HepG2 (cell line): ENCODE data around the gene STAT4. TPM values are rescaled to one million over a fixed set of nuclear protein-coding genes. Genes with fewer than 3 reads are reported as not detected.

Experiments used
- ATAC-seq: fragments of 200-7000 bp; cut with Tn5 transposase; 3 replicates; pipeline ENCODE4 v1.9.1; 2020; ENCODE audit warnings: mild to moderate bottlenecking, moderate library complexity
- BruUV-seq: library from RNA; stranded (reverse); fragments of 400-500 nt; replicated peaks from 2 replicates; lab custom pipeline; 2021; lab: Mats Ljungman, UMichigan
- CTCF ChIA-PET: fragments of 300-600 bp; formaldehyde crosslinking; extraction: SDS; loops from one replicate; lab custom pipeline; 2021; ENCODE audit warnings: low total read pairs, inconsistent platforms, low intra/inter-chr PET ratio; lab: Yijun Ruan, JAX
- POLR2A ChIA-PET: fragments of 350-600 bp; sonication (Branson Sonifier 250); formaldehyde crosslinking; loops from one replicate; lab custom pipeline; 2020; ENCODE audit warnings: antibody characterized with exemption, inconsistent platforms; lab: Yijun Ruan, JAX
- DNase-seq: peaks from one replicate; pipeline ENCODE4 v3.0.0-alpha.2; 2015; ENCODE audit warnings: low spot score
- FAIRE-seq: peaks from 3 replicates; lab custom pipeline; 2011; peaks lifted over from hg19 to GRCh38; lab: Jason Lieb, UNC
- H2AFZ ChIP-seq: one replicate; pipeline ENCODE4 v1.6.1; 2011; ENCODE audit warnings: low read length, inconsistent platforms
- H3K27ac ChIP-seq: fragments of 300-600 bp; 3 replicates; pipeline ENCODE4 v1.8.0; 2011; ENCODE audit warnings: mixed run types, mild to moderate bottlenecking, mixed read lengths, low read length, inconsistent platforms; ENCODE audit not compliant: insufficient read depth; ENCODE audit errors: extremely low read length
- H3K27me3 ChIP-seq, 2 experiments: fragments of 200-600 bp in 1 of 2; 2 replicates in 1 of 2; 3 replicates in 1 of 2; pipeline versions ENCODE4 v1.6.0 to v1.8.0; 2011; ENCODE audit warnings: low read length in 2 of 2, mild to moderate bottlenecking in 2 of 2, moderate library complexity in 2 of 2, inconsistent platforms in 1 of 2; ENCODE audit not compliant: insufficient read depth in 2 of 2, control insufficient read depth in 1 of 2
- H3K36me3 ChIP-seq, 2 experiments: fragments of 200-600 bp in 1 of 2; replicated peaks in 1 of 2; 2 replicates in 1 of 2; 3 replicates in 1 of 2; pipeline versions ENCODE4 v1.5.1 to v1.8.0; 2011; ENCODE audit warnings: low read length in 2 of 2, inconsistent platforms in 1 of 2; ENCODE audit not compliant: insufficient read depth in 2 of 2, control insufficient read depth in 1 of 2
- H3K4me1 ChIP-seq: 2 replicates; pipeline ENCODE4 v1.5.1; 2012; ENCODE audit warnings: low read length, inconsistent platforms; ENCODE audit not compliant: insufficient read depth
- H3K4me2 ChIP-seq: 2 replicates; pipeline ENCODE4 v1.6.0; 2011; ENCODE audit warnings: low read depth, low read length, inconsistent platforms
- H3K4me3 ChIP-seq, 3 experiments: fragments of 200-600 bp in 1 of 3; sonication (generic), shearing (Covaris generic) in 1 of 3; replicated peaks in 1 of 3; 2 replicates each; pipeline ENCODE4 v1.5.1; 2011 to 2016; ENCODE audit warnings: low read length in 3 of 3, inconsistent platforms in 2 of 3, low read depth in 2 of 3, mild to moderate bottlenecking in 2 of 3, control low read depth in 1 of 3, mixed read lengths in 1 of 3; ENCODE audit not compliant: insufficient read depth in 1 of 3
- H3K79me2 ChIP-seq: one replicate; pipeline ENCODE4 v1.6.1; 2011; ENCODE audit warnings: low read length, inconsistent platforms; ENCODE audit not compliant: insufficient read depth
- H3K9ac ChIP-seq: 2 replicates; pipeline ENCODE4 v1.6.0; 2011; ENCODE audit warnings: mild to moderate bottlenecking, low read depth, low read length, inconsistent platforms; ENCODE audit not compliant: insufficient read depth
- H3K9me3 ChIP-seq: 2 replicates; pipeline ENCODE4 v1.5.1; 2012; ENCODE audit warnings: mild to moderate bottlenecking, low read length
- H4K20me1 ChIP-seq: 2 replicates; pipeline ENCODE4 v1.6.0; 2011; ENCODE audit warnings: inconsistent platforms, mild to moderate bottlenecking, low read length, moderate library complexity; ENCODE audit not compliant: insufficient read depth
- BCL6 ChIP-seq: IDR thresholded peaks from 2 replicates; pipeline ENCODE4 v1.6.1; 2016; ENCODE audit warnings: missing genetic modification reagents, missing compliant biosample characterization
- ESRRA ChIP-seq: sonication (generic); formaldehyde crosslinking; IDR thresholded peaks from 2 replicates; pipeline ENCODE4 v1.5.1; 2020; ENCODE audit warnings: mild to moderate bottlenecking, low read depth, missing genetic modification reagents
- FOXA1 ChIP-seq, 2 experiments: fragments of 450-650 bp in 1 of 2; sonication (generic) in 1 of 2; formaldehyde crosslinking in 1 of 2; IDR thresholded peaks; 2 replicates each; pipeline versions ENCODE4 v1.4.0 to v1.6.1; 2016 to 2020; ENCODE audit warnings: missing genetic modification reagents in 1 of 2
- HDAC2 ChIP-seq: sonication (generic); formaldehyde crosslinking; IDR thresholded peaks from 2 replicates; pipeline ENCODE4 v1.4.0; 2020; ENCODE audit warnings: missing genetic modification reagents
- HMGXB4 ChIP-seq, 2 experiments: sonication (generic) in 1 of 2; formaldehyde crosslinking in 1 of 2; IDR thresholded peaks; 2 replicates each; pipeline versions ENCODE4 v1.4.0 to v1.6.1; 2018 to 2020; ENCODE audit warnings: missing genetic modification reagents in 2 of 2, borderline replicate concordance in 1 of 2, low read depth in 1 of 2, mild to moderate bottlenecking in 1 of 2, missing biosample characterization in 1 of 2
- PBX2 ChIP-seq: IDR thresholded peaks from 2 replicates; pipeline ENCODE4 v1.6.1; 2016; ENCODE audit warnings: control low read depth
- ZNF281 ChIP-seq: sonication (generic); formaldehyde crosslinking; IDR thresholded peaks from 2 replicates; pipeline ENCODE4 v1.4.0; 2020; ENCODE audit warnings: missing genetic modification reagents, borderline replicate concordance
- ZNF333 ChIP-seq: sonication (generic); formaldehyde crosslinking; IDR thresholded peaks from 2 replicates; pipeline ENCODE4 v1.4.0; 2020; ENCODE audit warnings: mild to moderate bottlenecking, missing genetic modification reagents, borderline replicate concordance
- ZNF557 ChIP-seq: sonication (generic); formaldehyde crosslinking; IDR thresholded peaks from 2 replicates; pipeline ENCODE4 v1.4.0; 2020; ENCODE audit warnings: missing genetic modification reagents
- ZNF562 ChIP-seq: sonication (generic); formaldehyde crosslinking; IDR thresholded peaks from 2 replicates; pipeline ENCODE4 v1.8.0; 2022; ENCODE audit warnings: missing genetic modification reagents, borderline replicate concordance
- ZNF572 ChIP-seq: sonication (generic); formaldehyde crosslinking; IDR thresholded peaks from 2 replicates; pipeline ENCODE4 v1.5.1; 2020; ENCODE audit warnings: mild to moderate bottlenecking, missing genetic modification reagents
- ZNF672 ChIP-seq: sonication (generic); formaldehyde crosslinking; IDR thresholded peaks from 2 replicates; pipeline ENCODE4 v1.8.1; 2022; ENCODE audit warnings: missing genetic modification reagents
- ZNF776 ChIP-seq: sonication (generic); formaldehyde crosslinking; IDR thresholded peaks from 2 replicates; pipeline ENCODE4 v1.4.0; 2020; ENCODE audit warnings: mild to moderate bottlenecking, missing genetic modification reagents
- ZNF792 ChIP-seq: IDR thresholded peaks from 2 replicates; pipeline ENCODE4 v1.6.1; 2016
- WGBS: methylation state at CpG from one replicate; pipeline ENCODE4 v1.1.6; 2017; ENCODE audit warnings: low lambda C conversion rate; 5-methylcytosine and 5-hydroxymethylcytosine counted together
- in situ Hi-C: cut with HindIII; loops from 2 replicates; pipeline ENCODE4 v1.10.0; 2017; ENCODE audit warnings: low pct_unique_long_range_greater_than_20kb; ENCODE audit not compliant: extremely low pct_ligation_motif_present
- intact Hi-C: fragments of 100-400 bp; cut with micrococcal nuclease; formaldehyde crosslinking; loops from one replicate; pipeline ENCODE4 v1.10.0; 2022; ENCODE audit not compliant: unreplicated experiment
- polyA plus RNA-seq, 8 experiments: library from polyadenylated mRNA; depleted of rRNA in 3 of 8; stranded (reverse) in 7 of 8; unstranded in 1 of 8; fragments of >200 nt; fragmentation: Illumina TruSeq in 4 of 8; extraction: Trizol in 4 of 8; gene quantifications; 2 replicates each; pipeline versions ENCODE4 v1.2.1 to v1.2.3, GENCODE V29; 2011 to 2016; ENCODE audit warnings: low read depth in 4 of 8, missing spikeins in 1 of 8, mixed read lengths in 1 of 8; ENCODE audit not compliant: insufficient read depth in 1 of 8
- total RNA-seq, 5 experiments: library from RNA; depleted of rRNA; stranded (reverse); fragments of >200 nt; fragmentation: Illumina TruSeq; extraction: Trizol; gene quantifications; 2 replicates each; pipeline ENCODE4 v1.2.3, GENCODE V29; 2016; ENCODE audit warnings: low read depth in 1 of 5

The STAT4 gene
- total and polyA plus RNA-seq, 2 of the 13 experiments (the other 11 are each of a cell fraction or from before 2014, with no cell fraction given) = 0.37 TPM; not detected in 1

GRCh38 chr2:191199929-191200512, 49.2 kb upstream of the STAT4 start:
- Histone ChIP-seq H3K79me2 (no peaks in the 10 kb centered on the region), H3K9me3 (no peaks in the 10 kb centered on the region), H3K27ac (no peak overlapping the region), H3K4me1 (no peaks in the 10 kb centered on the region), H3K36me3 (no peaks in the 10 kb centered on the region), H2AFZ (no peak overlapping the region), H3K27me3 (no peaks in the 10 kb centered on the region), H3K4me2 (no peak overlapping the region), H3K9ac (no peak overlapping the region), H3K4me3 (no peak overlapping the region), H4K20me1 (no peaks in the 10 kb centered on the region)
- no TSS peak for BruUV-seq
- intact Hi-C loops (no loop called here), in situ Hi-C loops (no loop called here)
- ChIA-PET POLR2A (no interaction called here), CTCF (no interaction called here)
- TF ChIP-seq BCL6 (peak; percentile 89), ZNF333 (CRISPR knock-in tag) (no peak)
- WGBS = 19% methylated on average over 6 of the region's 6 CpGs
- no peak for ATAC-seq
- FAIRE-seq = no peak
- DNase-seq = no peak

GRCh38 chr2:191198271-191198670, 47.5 kb upstream of the STAT4 start:
- Histone ChIP-seq H3K4me1 (no peaks in the 10 kb centered on the region), H3K4me3 (no peak overlapping the region), H4K20me1 (no peaks in the 10 kb centered on the region), H3K79me2 (no peaks in the 10 kb centered on the region), H3K4me2 (no peak overlapping the region), H2AFZ (no peak overlapping the region), H3K36me3 (no peaks in the 10 kb centered on the region), H3K27me3 (no peaks in the 10 kb centered on the region), H3K9me3 (no peaks in the 10 kb centered on the region), H3K27ac (no peak overlapping the region), H3K9ac (no peak overlapping the region)
- intact Hi-C loops = no loop called here
- no TSS peak for BruUV-seq
- in situ Hi-C loops = no loop called here
- no peak for FAIRE-seq
- DNase-seq = no peak
- CTCF ChIA-PET = no interaction called here
- 50% methylated on average over 4 of the region's 4 CpGs for WGBS
- POLR2A ChIA-PET = no interaction called here
- no peak for ATAC-seq
- no peak for TF ChIP-seq FOXA1 (IDR thresholded peaks at IDR 0.05)
- TF ChIP-seq FOXA1 (CRISPR knock-in tag; IDR thresholded peaks at IDR 0.05) = no peak
- TF ChIP-seq ESRRA (CRISPR knock-in tag) = no peak
- no peak for TF ChIP-seq ZNF572
- TF ChIP-seq ZNF562 (CRISPR knock-in tag) = no peak
- TF ChIP-seq ZNF281 (CRISPR knock-in tag) = no peak
- no peak for TF ChIP-seq PBX2
- TF ChIP-seq ZNF557 (CRISPR knock-in tag) = no peak
- TF ChIP-seq ZNF776 (CRISPR knock-in tag) = no peak
- TF ChIP-seq ZNF672 = no peak
- no peak for TF ChIP-seq HDAC2 (CRISPR knock-in tag)
- no peak for TF ChIP-seq ZNF792 (CRISPR knock-in tag)
- no peak for TF ChIP-seq HMGXB4 (CRISPR knock-in tag; IDR thresholded peaks at IDR 0.05; ENCODE audit: borderline replicate concordance in 1 of 2, low read depth in 1 of 2)
